Activated naive CD8-positive, alpha-beta T cell treated with anti-CD3 and anti-CD28 coated beads for 36 hours (primary cell): ENCODE data around the gene TET3. TPM values are rescaled to one million over a fixed set of nuclear protein-coding genes. Genes with fewer than 3 reads are reported as not detected.

Experiments used
- DNase-seq: peaks from one replicate; pipeline ENCODE4 v3.0.0; 2021
- H3K27ac Mint-ChIP-seq: one replicate; pipeline ENCODE4 v1.8.0; 2022; ENCODE audit warnings: mild to moderate bottlenecking, moderate library complexity, mixed read lengths
- H3K27me3 Mint-ChIP-seq: one replicate; pipeline ENCODE4 v1.8.0; 2022; ENCODE audit warnings: mild to moderate bottlenecking, mixed read lengths
- H3K36me3 Mint-ChIP-seq: one replicate; pipeline ENCODE4 v1.8.0; 2021; ENCODE audit warnings: mild to moderate bottlenecking, mixed read lengths
- H3K4me1 Mint-ChIP-seq: one replicate; pipeline ENCODE4 v1.8.0; 2021; ENCODE audit warnings: mixed read lengths
- H3K4me3 Mint-ChIP-seq: one replicate; pipeline ENCODE4 v1.8.0; 2022; ENCODE audit warnings: mild to moderate bottlenecking, moderate library complexity, mixed read lengths
- H3K9me3 Mint-ChIP-seq: one replicate; pipeline ENCODE4 v1.8.0; 2022; ENCODE audit warnings: mixed read lengths
- total RNA-seq, 2 experiments: library from RNA; stranded (reverse); gene quantifications; one replicate each; pipeline ENCODE4 v1.2.3, GENCODE V29; 2021

Gene TET3
- total RNA-seq, 2 experiments from 2014 or later: 14.8 TPM

DNA sequence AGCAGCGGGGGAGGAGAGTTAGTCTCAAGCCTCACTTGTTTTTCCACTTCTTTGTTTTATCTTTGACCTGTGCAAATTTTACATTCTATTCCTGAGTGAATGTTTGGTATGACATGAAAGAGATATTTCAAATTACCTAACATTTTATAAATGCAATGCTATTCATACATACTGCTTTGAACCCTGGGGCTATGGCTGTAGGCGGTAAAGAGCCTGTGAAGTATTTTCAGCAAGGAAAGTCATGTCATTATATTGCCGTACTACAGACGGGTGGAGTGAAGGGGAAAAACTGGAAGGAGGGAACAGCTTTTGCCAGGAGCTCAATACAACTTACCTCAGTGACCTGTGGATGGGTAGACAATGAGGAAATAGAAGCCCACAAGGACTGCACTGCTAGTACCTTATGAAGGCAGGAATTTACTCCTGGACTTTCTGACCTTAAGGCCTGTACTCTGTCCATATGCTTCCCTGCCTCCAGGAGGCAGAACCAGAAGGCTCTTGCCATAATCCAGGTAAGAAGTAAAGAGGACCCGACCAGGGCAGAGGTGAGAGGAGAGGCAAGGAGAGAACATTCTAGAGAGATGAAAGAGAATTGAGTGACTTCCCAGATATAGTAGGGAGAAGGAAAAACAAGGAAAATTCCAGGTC, 28.4 kb upstream of the TET3 start:
- H3K27me3 Mint-ChIP-seq: no peaks in the 10 kb centered on the region

DNA sequence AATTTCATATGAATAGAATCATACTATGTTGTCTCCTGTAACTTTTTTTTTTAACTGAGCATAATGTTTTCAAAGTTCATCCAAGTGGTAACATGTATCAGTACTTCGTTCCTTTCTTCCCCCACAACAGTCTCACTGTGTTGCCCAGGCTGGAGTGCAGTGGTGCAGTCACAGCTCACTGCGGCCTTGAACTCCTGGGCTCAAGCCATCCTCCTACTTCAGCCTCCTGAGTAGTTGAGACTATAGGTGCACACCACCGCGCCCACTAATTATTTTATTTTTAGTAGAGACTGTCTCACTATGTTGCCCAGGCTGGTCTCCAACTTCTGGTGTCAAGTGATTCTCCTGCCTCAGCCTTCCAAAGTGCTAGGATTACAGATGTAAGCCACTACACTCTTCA, 23.4 kb upstream of the TET3 start:
- Mint-ChIP-seq H3K9me3 (peaks cover 11% of the 10 kb centered on the region), H3K36me3 (peaks cover 48% of the 10 kb centered on the region), H3K4me3 (no peak overlapping the region), H3K4me1 (peaks cover 41% of the 10 kb centered on the region), H3K27me3 (no peaks in the 10 kb centered on the region), H3K27ac (no peak overlapping the region)
- no peak for DNase-seq

More for the DNA sequence above, 28.4 kb upstream of the TET3 start:
- Mint-ChIP-seq H3K4me1 (peaks cover 26% of the 10 kb centered on the region), H3K36me3 (peaks cover 65% of the 10 kb centered on the region), H3K4me3 (no peak overlapping the region), H3K27ac (peak overlapping the region; percentile 13), H3K9me3 (no peaks in the 10 kb centered on the region)
- DNase-seq: no peak

DNA sequence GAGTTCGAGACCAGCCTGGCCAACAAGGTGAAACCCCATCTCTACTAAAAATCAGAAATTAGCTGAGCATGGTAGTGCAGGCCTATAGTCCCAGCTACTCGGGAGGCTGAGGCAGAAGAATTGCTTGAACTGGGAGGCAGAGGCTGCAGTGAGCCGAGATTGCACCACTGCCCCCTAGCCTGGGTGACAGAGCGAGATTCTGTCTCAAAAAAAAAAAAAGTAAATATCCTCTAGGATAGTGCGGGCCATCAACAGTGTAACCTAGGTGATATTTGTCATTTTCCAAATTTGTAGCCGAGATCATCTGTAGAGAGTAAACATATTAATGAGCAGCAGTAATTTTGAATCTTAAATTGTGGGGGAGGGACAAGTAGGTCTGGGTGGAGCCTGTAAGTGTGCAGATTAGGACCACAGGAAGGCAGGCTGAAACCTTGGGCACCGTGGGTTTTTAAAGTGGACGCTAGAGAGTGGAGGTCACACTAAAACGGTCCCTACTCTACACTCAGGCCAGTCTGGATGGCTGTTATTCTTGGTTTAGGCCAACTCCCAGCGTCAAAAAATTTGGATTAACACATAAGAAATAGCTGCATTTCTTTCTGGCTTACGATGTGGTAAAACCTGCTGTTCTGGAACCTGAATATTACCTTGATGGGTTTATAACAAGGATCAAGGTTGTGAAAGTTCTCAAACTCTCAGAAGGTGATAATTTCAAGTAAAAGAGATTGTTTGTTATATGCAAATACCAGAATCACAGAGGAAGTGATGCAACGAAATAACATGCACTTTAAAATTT, 22.7 kb upstream of the TET3 start:
- Mint-ChIP-seq H3K27ac (no peak overlapping the region), H3K4me3 (no peak overlapping the region), H3K4me1 (peaks cover 35% of the 10 kb centered on the region)

DNA sequence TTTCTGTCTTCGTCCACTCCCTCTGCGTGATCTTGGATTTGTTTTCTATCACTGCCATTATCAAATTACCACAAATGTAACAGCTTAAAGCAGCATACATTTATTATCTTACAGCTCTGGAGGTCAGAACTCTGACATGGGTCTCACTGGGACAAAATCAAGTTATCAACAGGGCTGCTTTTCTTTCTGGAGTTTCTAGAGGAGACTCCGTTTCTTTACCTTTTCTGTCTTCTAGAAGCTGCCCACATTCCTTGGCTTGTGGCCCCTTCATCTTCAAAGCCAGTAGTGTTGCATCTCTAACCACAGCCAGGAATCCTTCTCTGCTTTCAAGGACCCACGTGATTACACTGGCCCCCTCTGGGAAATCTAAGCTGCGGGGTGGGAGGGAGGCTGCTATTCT, 21.9 kb upstream of the TET3 start:
- no peak for DNase-seq
- Mint-ChIP-seq H3K4me3 (no peak overlapping the region), H3K4me1 (peaks cover 32% of the 10 kb centered on the region), H3K9me3 (peaks cover 11% of the 10 kb centered on the region), H3K27ac (no peak overlapping the region), H3K27me3 (no peaks in the 10 kb centered on the region), H3K36me3 (peaks cover 40% of the 10 kb centered on the region)

More for the DNA sequence above, 22.7 kb upstream of the TET3 start:
- Mint-ChIP-seq H3K27me3 (no peaks in the 10 kb centered on the region), H3K36me3 (peaks cover 42% of the 10 kb centered on the region), H3K9me3 (peaks cover 11% of the 10 kb centered on the region)
- no peak for DNase-seq

DNA sequence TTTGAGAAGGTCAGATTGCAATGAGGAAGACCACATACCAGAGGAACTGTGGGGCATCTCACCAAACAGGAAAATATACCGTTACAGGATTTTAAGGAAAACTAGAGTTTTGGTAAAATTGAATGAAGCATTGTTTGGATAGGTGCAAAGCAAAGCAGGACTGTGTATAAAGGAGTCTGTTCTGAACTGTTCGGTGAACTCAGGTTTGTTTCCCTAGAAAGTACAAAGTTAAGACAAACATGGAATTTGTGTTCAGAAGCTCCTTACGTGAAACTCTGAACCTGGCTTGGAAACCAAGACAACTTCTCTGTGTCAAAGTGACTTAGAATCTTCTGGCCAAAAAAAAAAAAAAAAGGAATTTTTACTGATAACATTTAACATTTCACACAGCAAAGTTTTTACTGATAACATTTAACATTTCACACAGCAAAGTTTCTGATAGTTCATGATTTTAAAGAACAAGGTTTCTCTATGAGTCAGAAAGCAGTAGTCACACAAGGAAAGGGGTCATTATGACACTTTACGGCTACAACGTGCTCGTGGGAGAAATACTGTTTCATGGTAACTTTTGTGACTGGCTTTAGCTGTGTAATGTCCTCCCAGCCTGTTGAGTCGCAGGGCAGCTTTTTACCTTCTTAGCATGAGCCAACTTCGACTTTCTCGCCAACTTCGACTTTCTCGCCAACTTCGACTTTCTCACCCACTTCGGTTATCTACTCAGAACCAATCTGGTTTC, 21.2 kb upstream of the TET3 start:
- H3K4me3 Mint-ChIP-seq: no peak overlapping the region
- peaks cover 11% of the 10 kb centered on the region for H3K9me3 Mint-ChIP-seq
- H3K27ac Mint-ChIP-seq: peak overlapping the region; percentile 77
- H3K4me1 Mint-ChIP-seq: peaks cover 36% of the 10 kb centered on the region
- peaks cover 32% of the 10 kb centered on the region for H3K36me3 Mint-ChIP-seq
- DNase-seq: peak; percentile 35
- H3K27me3 Mint-ChIP-seq: no peaks in the 10 kb centered on the region

DNA sequence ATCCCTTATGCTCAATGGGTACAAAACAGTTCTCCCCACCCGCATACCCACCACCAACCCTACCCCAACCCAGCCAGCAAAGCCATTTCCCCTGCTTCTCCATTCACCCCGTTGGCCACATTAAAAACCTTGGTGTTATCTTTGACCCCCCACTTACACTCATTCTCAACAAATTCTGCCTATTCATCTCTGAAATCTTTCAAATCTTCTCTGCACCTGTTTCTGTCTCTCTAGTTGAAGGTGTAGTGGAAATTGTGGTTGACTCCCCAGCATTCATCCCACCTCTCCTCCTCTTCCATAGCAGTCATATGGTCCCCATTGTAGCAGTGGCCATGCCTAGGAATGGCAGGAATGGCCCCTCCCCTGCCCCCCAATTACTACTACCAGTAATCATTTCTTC, 20.5 kb upstream of the TET3 start:
- no peak for DNase-seq
- Mint-ChIP-seq H3K4me3 (no peak overlapping the region), H3K36me3 (peaks cover 25% of the 10 kb centered on the region), H3K9me3 (peaks cover 11% of the 10 kb centered on the region), H3K27ac (peak overlapping the region; percentile 77), H3K4me1 (peaks cover 39% of the 10 kb centered on the region), H3K27me3 (no peaks in the 10 kb centered on the region)

DNA sequence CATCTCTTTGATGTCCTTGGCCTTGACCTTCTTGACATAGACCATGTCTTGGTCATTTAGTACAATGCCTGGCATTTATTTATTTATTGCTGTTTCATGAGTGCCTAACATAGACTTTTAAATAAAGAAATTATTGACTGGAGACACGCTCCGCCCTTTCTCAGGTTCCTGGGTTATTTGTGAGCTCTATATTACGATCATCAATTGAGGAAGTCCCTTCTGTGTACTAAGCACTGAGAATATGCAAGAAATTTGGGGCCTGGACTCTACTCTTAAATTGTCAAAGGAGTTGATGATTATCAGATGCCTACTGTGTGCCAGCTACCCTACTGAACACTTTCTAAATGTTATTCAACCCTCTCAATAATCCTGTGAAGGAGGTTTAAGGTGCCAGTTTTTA, 19.7 kb upstream of the TET3 start:
- Mint-ChIP-seq H3K4me3 (no peak overlapping the region), H3K27me3 (no peaks in the 10 kb centered on the region), H3K36me3 (peaks cover 18% of the 10 kb centered on the region), H3K4me1 (peaks cover 47% of the 10 kb centered on the region), H3K9me3 (peaks cover 11% of the 10 kb centered on the region), H3K27ac (peak overlapping the region; percentile 46)
- DNase-seq: no peak

DNA sequence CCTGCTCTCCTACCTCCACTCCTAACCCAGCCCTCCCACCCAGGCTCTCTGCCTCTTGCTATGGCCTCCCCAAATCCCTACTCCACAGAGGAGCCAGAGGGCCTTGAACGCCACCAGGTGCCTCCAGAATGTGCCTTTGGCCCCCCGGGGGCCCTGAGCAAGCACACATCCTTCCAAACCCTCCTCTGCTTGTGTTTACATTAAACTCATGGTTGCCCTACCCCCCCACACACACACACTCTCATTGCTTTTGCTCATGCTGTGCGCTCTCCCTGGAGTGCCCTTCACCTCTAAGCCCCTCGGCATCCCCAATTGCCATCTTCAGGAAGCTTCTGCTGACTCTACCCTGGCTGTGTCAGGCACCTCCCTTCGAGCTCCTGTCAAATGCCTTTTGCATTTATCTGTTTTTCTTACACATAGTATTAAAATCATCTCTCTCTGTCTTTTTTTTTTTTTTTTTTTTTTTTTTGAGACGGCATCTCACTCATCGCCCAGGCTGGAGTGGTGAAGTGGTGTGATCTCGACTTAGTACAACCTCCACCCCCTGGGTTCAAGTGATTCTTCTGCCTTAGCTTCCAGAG, 16.3 kb upstream of the TET3 start:
- H3K9me3 Mint-ChIP-seq: no peaks in the 10 kb centered on the region
- H3K36me3 Mint-ChIP-seq: peaks cover 6% of the 10 kb centered on the region
- H3K27me3 Mint-ChIP-seq: no peaks in the 10 kb centered on the region
- H3K4me3 Mint-ChIP-seq: no peak overlapping the region
- no peak overlapping the region for H3K27ac Mint-ChIP-seq
- peaks cover 62% of the 10 kb centered on the region for H3K4me1 Mint-ChIP-seq
- DNase-seq: no peak

DNA sequence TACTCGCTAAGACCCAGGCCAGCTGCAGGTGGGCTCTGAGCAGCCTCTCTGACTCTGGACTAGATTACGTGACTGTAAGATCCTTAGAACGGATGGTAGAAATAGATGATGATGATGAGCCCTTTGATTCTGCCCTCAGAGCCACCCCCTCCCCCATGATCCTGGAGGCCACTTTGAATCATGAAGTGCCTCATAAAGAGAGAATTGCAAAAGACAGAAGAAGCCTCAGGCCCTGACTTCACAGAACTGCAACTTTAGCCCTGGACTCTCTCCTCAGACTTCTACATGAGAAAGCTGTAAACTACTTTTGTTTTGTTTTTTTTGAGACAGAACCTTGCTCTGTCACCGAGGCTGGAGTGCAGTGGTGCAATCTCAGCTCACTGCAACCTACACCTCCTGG, 15.4 kb upstream of the TET3 start:
- Mint-ChIP-seq H3K27me3 (no peaks in the 10 kb centered on the region), H3K4me3 (no peak overlapping the region), H3K4me1 (peaks cover 54% of the 10 kb centered on the region), H3K9me3 (no peaks in the 10 kb centered on the region), H3K27ac (no peak overlapping the region), H3K36me3 (peaks cover 6% of the 10 kb centered on the region)
- no peak for DNase-seq

DNA sequence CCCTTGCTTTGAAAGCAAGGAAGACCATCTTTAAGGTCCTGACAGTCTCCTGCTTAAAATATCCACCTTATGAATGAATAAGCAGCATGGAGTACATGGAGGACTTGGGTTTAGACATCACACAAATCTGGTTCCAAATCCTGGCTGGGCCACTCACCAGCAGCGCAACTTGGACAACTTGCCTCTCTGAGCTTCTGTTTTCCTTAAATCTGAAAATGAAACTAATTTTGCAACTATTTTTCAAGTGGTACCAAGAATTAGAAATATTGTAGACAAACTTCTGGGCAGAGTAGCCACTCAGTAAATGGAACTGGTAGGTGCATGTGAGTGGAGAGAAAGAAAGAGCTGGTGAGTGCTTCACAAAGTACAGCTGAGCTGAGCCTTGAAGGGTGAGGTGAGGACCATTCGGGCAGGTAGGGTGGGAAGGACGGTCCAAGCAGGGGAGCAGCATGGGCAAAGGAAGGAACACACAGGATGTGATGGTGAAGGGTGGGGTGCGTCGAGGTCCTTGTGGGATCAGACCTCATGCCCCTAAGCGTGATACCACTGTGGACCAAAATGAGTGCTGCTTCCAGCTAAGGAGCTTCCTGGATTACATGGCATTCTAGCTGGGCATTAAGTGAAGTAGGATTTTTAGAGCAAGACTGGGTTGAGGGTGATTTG, 14.4 kb upstream of the TET3 start:
- no peak for DNase-seq
- H3K27ac Mint-ChIP-seq: peak overlapping the region; percentile 91
- no peaks in the 10 kb centered on the region for H3K27me3 Mint-ChIP-seq
- H3K36me3 Mint-ChIP-seq: peaks cover 6% of the 10 kb centered on the region
- H3K4me1 Mint-ChIP-seq: peaks cover 46% of the 10 kb centered on the region
- no peaks in the 10 kb centered on the region for H3K9me3 Mint-ChIP-seq
- H3K4me3 Mint-ChIP-seq: peak overlapping the region; percentile 70

DNA sequence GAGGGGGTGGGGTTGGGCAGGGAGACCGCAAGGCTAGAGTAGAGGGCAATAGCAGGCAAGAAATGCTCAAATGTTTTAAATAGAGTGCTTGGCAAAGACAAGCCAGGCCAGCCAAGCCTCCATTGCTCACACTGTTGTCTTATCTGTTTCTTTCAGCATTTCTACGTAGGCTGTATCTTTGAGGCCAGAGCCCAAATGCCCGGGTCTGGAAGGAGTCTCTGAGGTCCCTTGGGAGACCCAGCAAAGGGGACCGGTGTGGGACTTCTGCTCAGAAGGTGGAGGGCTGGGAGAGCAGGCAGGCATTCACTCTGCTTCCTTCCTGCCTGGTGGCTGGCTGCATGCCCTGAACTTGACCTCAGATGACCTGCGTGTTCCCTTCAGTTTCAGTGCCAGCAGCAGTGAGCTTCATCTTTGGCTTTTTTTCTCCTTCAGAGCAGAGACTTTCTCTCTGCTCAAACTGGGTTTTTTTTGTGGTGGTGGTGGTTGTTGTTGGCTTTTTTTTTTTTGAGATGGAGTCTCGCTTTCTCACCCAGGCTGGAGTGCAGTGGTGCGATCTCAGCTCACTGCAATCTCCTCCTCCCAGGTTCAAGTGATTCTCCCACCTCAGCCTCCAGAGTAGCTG, 13.7 kb upstream of the TET3 start:
- Mint-ChIP-seq H3K27me3 (no peaks in the 10 kb centered on the region), H3K27ac (peak overlapping the region; percentile 91), H3K4me3 (peak overlapping the region; percentile 70), H3K36me3 (peaks cover 3% of the 10 kb centered on the region), H3K4me1 (peaks cover 52% of the 10 kb centered on the region), H3K9me3 (no peaks in the 10 kb centered on the region)
- peak; percentile 65 for DNase-seq

DNA sequence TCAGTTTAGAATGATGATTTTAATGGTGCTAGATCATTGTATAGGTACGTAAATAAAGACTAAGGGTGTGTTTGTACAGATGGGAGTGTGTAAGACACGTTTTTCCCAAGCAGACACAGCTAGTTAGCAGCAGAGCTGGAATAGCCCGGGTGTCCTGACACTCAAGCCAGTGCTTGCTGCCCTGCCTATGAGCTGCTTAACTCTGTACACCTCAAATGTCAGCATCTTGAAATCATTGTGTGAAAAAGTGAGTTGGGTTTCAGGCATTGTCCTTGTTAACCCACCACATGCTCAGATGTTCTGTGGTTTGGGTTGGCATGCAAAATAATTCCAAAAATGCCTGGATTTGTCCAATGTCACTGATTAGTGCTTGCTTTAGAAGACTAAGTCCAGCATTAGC, 13.0 kb upstream of the TET3 start:
- Mint-ChIP-seq H3K27me3 (no peaks in the 10 kb centered on the region), H3K9me3 (no peaks in the 10 kb centered on the region), H3K27ac (peak overlapping the region; percentile 91), H3K36me3 (peaks cover 3% of the 10 kb centered on the region), H3K4me3 (peak overlapping the region; percentile 70), H3K4me1 (peaks cover 57% of the 10 kb centered on the region)
- no peak for DNase-seq

DNA sequence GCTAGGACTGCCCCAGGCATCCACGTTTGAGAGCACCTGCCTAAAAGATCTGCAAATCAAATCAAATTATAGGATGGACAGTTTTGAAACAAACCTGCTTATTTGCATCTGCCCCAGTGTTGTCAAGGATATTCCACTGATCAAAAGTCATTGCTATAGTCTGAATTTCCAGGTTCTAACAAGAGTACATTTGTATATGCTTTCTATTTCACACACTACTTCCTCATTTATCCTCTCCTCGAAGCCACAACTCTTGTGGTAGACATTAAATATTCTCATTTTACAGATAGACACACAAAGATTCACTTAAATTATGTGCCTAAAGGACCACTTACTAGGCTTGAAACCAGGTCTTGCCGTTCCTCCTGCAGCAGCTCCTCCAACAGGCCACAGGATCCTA, 11.9 kb upstream of the TET3 start:
- no peak for DNase-seq
- Mint-ChIP-seq H3K9me3 (no peaks in the 10 kb centered on the region), H3K36me3 (peaks cover 6% of the 10 kb centered on the region), H3K27me3 (no peaks in the 10 kb centered on the region), H3K4me3 (no peak overlapping the region), H3K4me1 (peaks cover 66% of the 10 kb centered on the region), H3K27ac (no peak overlapping the region)

DNA sequence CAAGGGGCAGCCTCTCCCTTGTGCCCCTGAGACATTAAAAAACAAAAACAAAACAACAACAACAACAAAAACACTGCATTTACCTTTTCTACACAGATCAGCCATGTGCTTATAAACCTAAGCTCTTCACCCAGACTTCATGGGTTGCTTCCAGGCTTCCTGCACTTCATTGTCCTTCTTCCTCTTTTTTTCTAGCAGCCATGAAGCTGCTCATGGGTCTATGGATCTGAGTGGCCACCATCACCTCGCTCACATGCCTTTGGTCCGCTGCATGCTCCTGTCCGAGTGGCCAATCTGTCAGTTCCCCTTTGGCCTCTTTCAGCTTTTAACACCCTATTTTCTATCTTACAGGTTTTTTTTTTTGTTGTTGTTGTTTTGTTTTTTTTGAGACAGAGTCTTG, 9.0 kb upstream of the TET3 start:
- no peak overlapping the region for H3K4me3 Mint-ChIP-seq
- peaks cover 7% of the 10 kb centered on the region for H3K36me3 Mint-ChIP-seq
- H3K9me3 Mint-ChIP-seq: no peaks in the 10 kb centered on the region
- DNase-seq: no peak
- peaks cover 67% of the 10 kb centered on the region for H3K4me1 Mint-ChIP-seq
- no peak overlapping the region for H3K27ac Mint-ChIP-seq
- H3K27me3 Mint-ChIP-seq: no peaks in the 10 kb centered on the region
